Left lung (tissue), 10 donors: ENCODE data around the gene TOPBP1. TPM values are rescaled to one million over a fixed set of nuclear protein-coding genes. Genes with fewer than 3 reads are reported as not detected.

Experiments
- ATAC-seq: fragments of 200-7000 bp; cut with Tn5 transposase; one replicate; pipeline ENCODE4 v1.9.1; 2020; ENCODE audit warnings: moderate library complexity
- DNase-seq, 4 donors: peaks; one replicate each; pipeline ENCODE4 v3.0.0-alpha.2; 2013 to 2020
- H3K27ac ChIP-seq, 2 donors: fragments of 200-600 bp; sonication (generic) in 1 of 2; one replicate each; pipeline versions ENCODE4 v1.5.0 to v1.8.0; 2020 to 2021
- H3K27me3 ChIP-seq, 2 donors: fragments of 200-600 bp; sonication (generic) in 1 of 2; one replicate each; pipeline versions ENCODE4 v1.5.0 to v1.8.0; 2020 to 2021
- H3K36me3 ChIP-seq, 2 donors: fragments of 200-600 bp; sonication (generic) in 1 of 2; one replicate each; pipeline versions ENCODE4 v1.5.0 to v1.8.0; 2020 to 2021
- H3K4me1 ChIP-seq, 2 donors: fragments of 200-600 bp; one replicate each; pipeline ENCODE4 v1.8.0; 2021
- H3K4me3 ChIP-seq, 2 donors: fragments of 200-600 bp; sonication (generic) in 1 of 2; one replicate each; pipeline versions ENCODE4 v1.5.0 to v1.8.0; 2020 to 2021; ENCODE audit warnings: mild to moderate bottlenecking in 1 of 2
- H3K9me3 ChIP-seq, 2 donors: fragments of 200-600 bp; sonication (generic) in 1 of 2; one replicate each; pipeline versions ENCODE4 v1.5.0 to v1.8.0; 2020 to 2021
- CTCF ChIP-seq, 2 donors: fragments of 200-600 bp; sonication (generic) in 1 of 2; IDR thresholded peaks; one replicate each; pipeline versions ENCODE4 v1.5.0 to v1.8.0; 2021; ENCODE audit warnings: antibody characterized with exemption in 2 of 2
- intact Hi-C, 2 donors: fragments of 100-400 bp; cut with DNase I; formaldehyde crosslinking; loops; one replicate each; pipeline versions ENCODE4 v1.11.2 to v1.14.2; 2022
- polyA plus RNA-seq, 6 donors: library from polyadenylated mRNA; unstranded; fragments of 120-200 nt; gene quantifications; one replicate each; pipeline ENCODE4 v1.2.1, GENCODE V29; 2013; ENCODE audit not compliant: insufficient read length in 6 of 6
- total RNA-seq, 2 donors: library from RNA; stranded (reverse); fragmentation: NEBNext Ultra II Directional; extraction: Animal tissue kit (Norgen Biotek cat#: 25700); gene quantifications; one replicate each; pipeline ENCODE4 v1.2.1, GENCODE V29; 2021
- donor health status: DM: no; HTN: yes; CAD: no.
- donor health status: DM: no; HTN: no; CAD: no.

The TOPBP1 gene
- total and polyA plus RNA-seq, 8 donors, result 17.5 to 55.2 (median 44.1) TPM

DNA sequence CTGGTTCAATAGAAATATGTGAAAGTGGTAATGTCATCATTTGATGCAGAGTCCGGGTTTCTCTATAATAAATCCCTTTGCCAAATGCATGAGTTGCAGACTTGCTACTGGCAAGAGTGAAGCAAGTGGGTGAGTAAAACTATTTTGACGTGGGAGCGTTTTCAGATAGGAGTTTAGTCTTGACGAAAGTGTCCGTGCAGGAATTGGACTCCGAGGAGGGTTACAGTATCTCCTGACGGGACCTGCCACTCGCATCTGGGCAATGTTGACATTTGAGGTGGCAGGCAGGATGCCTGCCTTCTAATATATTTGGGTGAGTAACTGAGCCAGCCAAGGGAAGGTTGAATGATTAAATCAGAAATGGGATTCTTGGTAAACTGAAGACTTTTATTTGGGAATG is 72.2 kb downstream of the TOPBP1 start:
- no peaks in the 10 kb centered on the region for H3K9me3 ChIP-seq
- intact Hi-C loops, result no loop called here
- DNase-seq, result no peak
- H3K27ac ChIP-seq, result no peak overlapping the region
- no peaks in the 10 kb centered on the region for H3K27me3 ChIP-seq
- no peak for TF ChIP-seq CTCF (IDR thresholded peaks at IDR 0.05)
- no peak for ATAC-seq
- no peak overlapping the region for H3K4me3 ChIP-seq
- H3K36me3 ChIP-seq, result peaks cover 4 to 59% of the 10 kb centered on the region in 2 donors
- H3K4me1 ChIP-seq, result no peaks in the 10 kb centered on the region

DNA sequence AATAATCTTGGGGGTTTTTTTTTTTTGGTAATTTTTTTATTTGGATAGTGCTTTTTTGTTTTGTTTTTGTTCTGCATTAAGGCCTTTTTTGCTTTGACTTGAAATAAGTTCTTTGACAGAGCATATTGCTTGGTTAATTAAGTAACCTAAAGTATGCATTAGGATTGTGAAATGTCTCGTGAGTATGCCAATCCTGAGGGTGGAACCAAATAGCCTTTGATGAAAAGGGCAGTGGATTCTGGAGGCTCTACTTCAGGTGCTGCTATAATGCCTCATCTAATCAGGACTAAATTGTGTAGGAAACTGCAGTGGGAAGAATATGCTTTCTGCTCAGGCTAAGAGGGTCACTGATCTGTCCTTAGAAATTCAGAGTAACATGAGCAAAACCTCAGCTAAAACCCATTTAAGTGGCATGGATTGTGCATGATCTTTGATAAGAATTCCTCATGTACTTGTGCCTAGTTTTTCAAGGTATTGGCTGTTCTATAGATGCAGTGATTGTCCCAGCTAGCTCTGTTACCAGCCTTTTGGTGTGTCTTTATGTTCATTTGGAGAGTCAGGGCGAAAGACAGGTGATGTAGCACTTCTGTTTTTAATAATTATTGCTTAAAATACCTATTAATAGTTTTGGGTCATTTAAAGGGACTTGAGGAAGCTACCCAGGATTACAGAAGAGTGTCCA is 72.8 kb downstream of the TOPBP1 start:
- peak; percentile 50 for ATAC-seq
- intact Hi-C loops, result no loop called here

DNA sequence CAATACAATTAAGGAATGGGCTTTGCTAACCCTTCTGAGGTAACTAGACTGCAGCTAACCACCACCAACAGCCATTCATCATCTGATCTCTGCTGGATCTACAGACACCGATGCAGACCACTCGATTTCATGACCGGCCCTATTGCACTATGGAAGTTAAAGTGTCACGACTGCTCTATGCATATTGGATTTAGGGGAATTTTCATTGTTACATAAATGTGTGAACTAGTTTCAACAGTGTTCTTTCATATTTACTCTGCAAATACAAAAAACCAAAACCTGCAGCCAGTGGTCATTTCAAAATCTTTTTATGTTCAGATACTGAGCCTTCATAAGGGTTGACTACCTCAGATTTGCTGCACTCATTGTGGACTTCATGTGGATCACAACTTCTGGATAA is 73.7 kb downstream of the TOPBP1 start:
- ATAC-seq (no peak), DNase-seq (no peak)
- H3K4me3 ChIP-seq, result no peak overlapping the region
- no peaks in the 10 kb centered on the region for H3K27me3 ChIP-seq
- H3K9me3 ChIP-seq, result no peaks in the 10 kb centered on the region
- TF ChIP-seq CTCF (IDR thresholded peaks at IDR 0.05), result no peak
- intact Hi-C loops, result no loop called here
- H3K4me1 ChIP-seq, result no peaks in the 10 kb centered on the region
- no peak overlapping the region for H3K27ac ChIP-seq
- peaks cover 4 to 74% of the 10 kb centered on the region in 2 donors for H3K36me3 ChIP-seq

More for the DNA sequence above, 72.8 kb downstream of the TOPBP1 start:
- H3K4me1 ChIP-seq, result no peaks in the 10 kb centered on the region
- no peaks in the 10 kb centered on the region for H3K9me3 ChIP-seq
- no peak overlapping the region for H3K27ac ChIP-seq
- H3K27me3 ChIP-seq, result no peaks in the 10 kb centered on the region
- H3K36me3 ChIP-seq, result peaks cover 4 to 65% of the 10 kb centered on the region in 2 donors
- H3K4me3 ChIP-seq, result no peak overlapping the region
- TF ChIP-seq CTCF (IDR thresholded peaks at IDR 0.05), result no peak
- DNase-seq, result no peak

DNA sequence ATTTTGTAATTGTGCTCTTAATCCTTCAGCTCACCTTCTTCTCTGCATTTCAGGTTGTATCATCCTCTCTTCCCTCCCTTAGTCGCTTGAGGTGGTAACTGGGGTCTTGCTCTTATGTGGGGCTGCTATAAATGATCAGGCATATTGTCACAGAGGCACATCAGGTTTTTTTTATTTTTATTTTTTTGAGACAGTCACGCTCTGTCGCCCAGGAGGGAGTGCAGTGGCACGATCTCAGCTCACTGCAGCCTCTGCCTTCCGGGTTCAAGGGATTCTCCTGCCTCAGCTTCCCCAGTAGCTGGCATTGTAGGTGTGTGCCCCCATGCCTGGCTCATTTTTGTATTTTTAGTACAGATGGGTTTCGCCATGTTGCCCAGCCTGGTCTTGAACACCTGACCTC is 78.3 kb downstream of the TOPBP1 start:
- intact Hi-C loops, result no loop called here
- no peak for TF ChIP-seq CTCF (IDR thresholded peaks at IDR 0.05)
- no peak for DNase-seq

GRCh38 chr3:133578548-133579191 is 83.1 kb downstream of the TOPBP1 start:
- intact Hi-C loops, result no loop called here
- Histone ChIP-seq H3K27ac (peak overlapping the region in 1 of 2 donors; percentile 1), H3K36me3 (peaks cover 0 to 84% of the 10 kb centered on the region in 2 donors), H3K27me3 (no peaks in the 10 kb centered on the region), H3K9me3 (no peaks in the 10 kb centered on the region), H3K4me3 (no peak overlapping the region), H3K4me1 (peaks cover 38 to 68% of the 10 kb centered on the region in 2 donors)
- peak; percentile 21 for ATAC-seq
- TF ChIP-seq CTCF (IDR thresholded peaks at IDR 0.05), result peak; percentile 27 to 40
- DNase-seq, result peak in 1 of 4 donors; percentile 33

More for the DNA sequence above, 78.3 kb downstream of the TOPBP1 start:
- no peaks in the 10 kb centered on the region for H3K27me3 ChIP-seq
- H3K36me3 ChIP-seq, result peaks cover under 1 to 100% of the 10 kb centered on the region in 2 donors
- ATAC-seq, result no peak
- no peaks in the 10 kb centered on the region for H3K9me3 ChIP-seq
- peaks cover 10 to 32% of the 10 kb centered on the region in 2 donors for H3K4me1 ChIP-seq
- H3K27ac ChIP-seq, result no peak overlapping the region
- H3K4me3 ChIP-seq, result no peak overlapping the region
